AML-193 (cell line): ENCODE results near the gene TASP1.
A peak's percentile ranks its signal among the peaks of the same experiment; 100 is the strongest.
"Not testable (repeated sequence)": the region's sequence is repeated elsewhere in the genome, so short reads cannot be mapped to it uniquely, and the experiment has no call there.

ENCODE experiments used
- DNase-seq, 2 experiments: peaks; one replicate each; lab custom pipeline; 2025; lab: John Stamatoyannopoulos, UW

The TASP1 gene, protein sequence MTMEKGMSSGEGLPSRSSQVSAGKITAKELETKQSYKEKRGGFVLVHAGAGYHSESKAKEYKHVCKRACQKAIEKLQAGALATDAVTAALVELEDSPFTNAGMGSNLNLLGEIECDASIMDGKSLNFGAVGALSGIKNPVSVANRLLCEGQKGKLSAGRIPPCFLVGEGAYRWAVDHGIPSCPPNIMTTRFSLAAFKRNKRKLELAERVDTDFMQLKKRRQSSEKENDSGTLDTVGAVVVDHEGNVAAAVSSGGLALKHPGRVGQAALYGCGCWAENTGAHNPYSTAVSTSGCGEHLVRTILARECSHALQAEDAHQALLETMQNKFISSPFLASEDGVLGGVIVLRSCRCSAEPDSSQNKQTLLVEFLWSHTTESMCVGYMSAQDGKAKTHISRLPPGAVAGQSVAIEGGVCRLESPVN

GRCh38 chr20:13638496-13639149 lies at the start of gene TASP1:
TSS of gene TASP1 (minus strand) at chr20:13638932. CDS start at chr20:13630078, 8,854 bp downstream.
- DNase-seq = peak; percentile 86 to 89

DNA sequence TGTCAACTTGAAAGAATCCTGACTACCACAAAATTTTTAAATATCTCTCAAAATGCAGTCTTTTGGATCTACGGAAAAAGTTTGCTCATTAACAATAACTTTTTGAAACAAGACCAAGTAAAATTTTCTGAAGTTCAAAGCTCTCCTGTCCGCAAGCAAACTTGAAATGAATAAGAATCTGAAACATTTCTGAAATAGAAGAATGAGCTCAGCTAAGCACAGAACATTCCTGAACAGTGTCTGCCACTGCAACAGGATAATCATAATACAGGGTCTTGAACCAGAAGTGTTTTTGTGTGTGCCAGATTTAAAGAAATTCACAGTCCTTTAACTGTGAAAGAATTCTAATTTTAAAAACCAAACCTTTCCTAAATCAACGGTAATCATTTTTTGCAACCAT lies 49.1 kb upstream of the TASP1 start:
- DNase-seq = no peak

DNA sequence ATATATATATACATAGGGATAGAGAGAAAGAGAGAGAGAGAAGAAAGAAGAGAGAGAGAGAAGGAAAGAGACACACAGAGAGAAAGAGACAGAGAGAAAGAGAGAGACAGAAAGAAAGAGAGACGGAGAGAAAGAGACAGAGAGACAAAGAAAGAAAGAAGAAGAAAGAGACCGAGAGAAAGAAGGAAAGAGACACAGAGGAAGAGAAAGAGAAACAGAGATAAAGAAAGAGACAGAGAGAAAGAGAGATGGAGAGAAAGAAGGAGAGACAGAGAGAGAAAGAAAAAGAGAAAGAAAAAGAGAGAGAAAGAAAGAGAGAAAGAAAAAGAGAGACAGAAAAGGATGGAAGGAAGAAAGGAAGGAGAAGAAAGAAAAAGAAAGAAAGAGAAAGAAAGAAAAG lies 46.9 kb upstream of the TASP1 start:
- no peak for DNase-seq

DNA sequence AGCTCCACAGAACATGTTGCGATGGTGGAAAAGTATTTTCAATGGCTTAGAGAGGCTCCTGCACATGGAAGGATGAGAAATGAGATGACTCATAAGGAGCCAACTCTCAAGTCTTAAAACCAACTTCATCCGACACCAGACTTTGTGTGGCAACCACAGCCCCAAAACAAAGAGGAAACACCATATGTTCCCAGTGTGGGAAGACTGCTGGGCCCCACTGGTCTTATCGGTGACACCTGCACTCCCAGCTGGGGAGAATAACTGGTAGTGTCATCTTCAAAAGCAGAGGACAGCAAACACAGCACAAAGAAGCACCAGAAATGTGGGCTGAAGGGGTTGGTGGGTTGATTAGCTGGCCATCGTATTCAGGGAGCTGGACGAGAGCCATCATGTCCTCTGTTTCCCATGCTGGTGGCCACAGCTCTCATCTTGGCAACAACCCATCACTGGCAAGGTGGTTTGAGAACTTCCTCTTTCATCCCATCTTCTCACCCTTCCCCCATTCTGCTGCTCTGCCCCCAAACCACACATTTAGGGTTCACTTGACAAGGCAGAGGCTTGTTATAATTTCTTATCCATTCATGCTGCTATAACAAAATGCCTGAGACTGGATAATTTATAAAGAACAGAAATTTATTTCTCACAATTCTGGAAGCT lies 46.0 kb upstream of the TASP1 start:
- no peak for DNase-seq

GRCh38 chr20:13683833-13684232 lies 45.1 kb upstream of the TASP1 start:
- no peak for DNase-seq

- DNase-seq = no peak
These were observed 42.8 kb upstream of the TASP1 start for GRCh38 chr20:13681248-13682125.

- DNase-seq = no peak
These were observed 40.2 kb upstream of the TASP1 start for GRCh38 chr20:13678944-13679343.

- DNase-seq = no peak
These were observed 38.5 kb upstream of the TASP1 start for GRCh38 chr20:13677241-13677640.

DNA sequence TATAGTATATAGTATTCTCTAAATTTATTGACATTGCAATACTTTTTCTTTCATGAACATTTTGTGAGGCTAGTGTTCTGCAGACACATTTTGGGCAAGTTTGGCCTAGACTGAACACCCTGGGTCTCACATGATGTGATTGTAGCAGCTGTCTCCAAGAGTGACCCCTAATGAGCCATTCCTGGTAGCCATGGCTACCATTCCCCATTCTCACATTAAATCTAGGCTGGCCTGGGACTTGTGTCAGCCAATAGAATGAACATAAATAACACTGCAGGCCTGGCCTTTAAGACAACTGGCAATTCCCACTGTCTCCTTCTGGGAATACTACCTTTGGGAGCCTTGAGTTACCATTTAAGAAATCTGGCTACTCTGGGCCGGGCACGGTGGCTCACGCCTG lies 38.0 kb upstream of the TASP1 start:
- no peak for DNase-seq

- no peak for DNase-seq
These were observed 34.0 kb upstream of the TASP1 start for GRCh38 chr20:13672690-13673089.

DNA sequence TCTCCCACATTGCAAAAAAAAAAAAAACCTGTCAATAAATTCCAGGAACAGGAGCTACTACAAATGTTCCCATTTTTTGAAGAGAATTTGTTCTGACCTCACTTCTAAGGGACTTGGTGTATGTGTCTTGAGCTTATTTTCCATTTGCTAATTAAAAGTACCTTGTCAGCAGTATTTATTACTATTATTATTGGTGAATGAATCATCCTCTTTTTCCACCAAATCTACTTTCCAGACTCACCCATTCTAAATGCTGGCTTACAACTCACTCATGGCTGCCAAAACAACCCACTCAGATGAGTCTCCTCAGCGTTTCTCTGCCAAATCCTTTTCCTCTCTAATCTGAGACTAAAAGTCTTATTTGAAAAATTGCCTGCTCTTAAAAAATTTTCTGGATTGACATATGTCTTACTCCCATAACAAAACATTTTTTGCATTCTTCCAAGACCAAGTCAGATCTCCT lies 33.2 kb upstream of the TASP1 start:
- no peak for DNase-seq

GRCh38 chr20:13671512-13671911 lies 32.8 kb upstream of the TASP1 start:
- no peak for DNase-seq

DNA sequence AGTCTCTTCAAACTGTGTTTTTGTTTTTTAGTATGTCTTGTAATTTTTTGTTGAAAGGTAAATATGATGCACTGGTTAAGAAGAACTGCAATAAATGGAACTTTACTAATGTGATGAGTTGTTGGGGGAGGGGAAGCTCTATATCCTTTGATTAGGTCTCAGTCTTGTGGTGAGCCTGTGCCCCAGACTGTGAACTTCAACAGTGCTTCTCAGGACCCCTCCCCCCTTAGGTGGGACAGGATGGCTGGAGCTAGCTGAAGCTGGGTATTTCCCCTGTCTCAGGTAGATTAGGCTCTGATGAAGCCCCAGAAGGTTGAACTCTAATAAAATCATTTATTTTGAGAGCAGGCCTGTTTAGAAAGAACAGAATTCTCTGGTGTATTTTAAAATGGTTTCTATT lies 31.4 kb upstream of the TASP1 start:
- no peak for DNase-seq

DNA sequence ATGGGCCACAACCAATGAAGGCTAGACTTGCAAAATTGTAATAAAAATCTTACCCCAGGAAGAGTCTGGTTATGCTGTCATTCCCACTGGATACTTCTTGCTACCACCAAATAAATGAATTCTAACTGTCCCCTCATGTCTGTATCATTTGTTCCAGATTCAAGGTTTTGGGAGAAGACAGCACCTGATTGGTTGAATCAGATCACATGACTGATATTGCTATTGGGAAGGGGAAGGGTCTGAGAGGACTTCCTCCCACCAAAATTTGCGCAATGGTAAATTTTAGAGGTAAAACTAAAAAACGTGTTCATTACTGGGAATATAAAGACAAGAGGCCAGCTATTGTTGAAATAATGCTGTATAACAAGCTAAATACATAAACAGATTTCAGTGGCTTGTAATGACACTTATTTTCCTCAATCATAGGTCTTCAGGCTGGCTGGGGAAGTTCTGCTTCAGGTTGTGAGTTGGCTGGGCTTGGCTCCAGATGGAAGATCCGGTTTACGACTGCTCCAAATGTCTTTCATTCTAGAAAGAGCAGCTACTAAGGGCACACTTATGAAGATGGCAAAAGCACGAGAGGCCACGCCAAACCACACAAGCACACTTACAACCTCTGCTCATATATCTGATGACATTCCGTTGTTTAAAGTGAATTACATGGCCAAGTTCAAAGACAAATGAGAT lies 27.1 kb upstream of the TASP1 start:
- DNase-seq = no peak

- no peak for DNase-seq
These were observed 22.4 kb upstream of the TASP1 start for GRCh38 chr20:13661070-13661685.

- DNase-seq = no peak
These were observed 20.6 kb upstream of the TASP1 start for GRCh38 chr20:13659288-13659687.

DNA sequence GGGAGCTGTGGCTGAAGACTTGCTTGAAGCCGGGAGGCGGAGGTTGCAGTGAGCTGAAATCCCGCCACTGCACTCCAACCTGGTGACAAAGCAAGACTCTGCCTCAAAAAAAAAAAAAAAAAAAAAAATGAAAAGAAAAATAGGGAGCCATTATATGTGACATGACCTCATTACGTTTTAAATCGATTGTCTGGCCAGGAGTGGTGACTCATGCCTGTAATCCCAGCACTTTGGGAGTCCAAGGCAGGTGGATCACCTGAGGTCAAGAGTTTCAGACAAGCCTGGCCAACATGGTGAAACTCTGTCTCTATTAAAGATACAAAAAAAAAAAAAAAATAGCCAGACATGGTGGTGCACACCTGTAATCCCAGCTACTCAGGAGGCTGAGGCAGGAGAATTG lies 19.3 kb upstream of the TASP1 start:
- DNase-seq = not testable (repeated sequence)

- no peak for DNase-seq
These were observed 18.1 kb upstream of the TASP1 start for GRCh38 chr20:13656721-13657368.

- no peak for DNase-seq
These were observed 15.8 kb upstream of the TASP1 start for GRCh38 chr20:13654463-13655023.

DNA sequence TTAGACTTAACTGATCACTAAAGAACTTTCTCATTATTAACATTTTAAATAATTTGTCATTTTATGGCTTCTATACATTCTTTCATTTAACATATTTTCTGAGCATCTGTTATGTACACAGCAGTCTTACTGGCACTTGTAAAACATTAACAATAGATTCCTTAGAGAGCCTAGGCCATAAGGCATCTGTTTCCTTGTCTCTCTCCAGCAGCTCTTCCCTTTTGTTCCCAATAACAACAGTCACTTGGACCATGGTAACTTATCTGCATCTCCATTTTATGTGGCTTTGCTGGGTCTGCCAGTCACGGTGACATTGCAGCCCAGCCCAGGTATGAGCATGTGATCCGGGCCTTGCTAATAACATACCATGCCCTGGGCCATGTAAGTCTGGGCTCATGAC lies 11.7 kb upstream of the TASP1 start:
- no peak for DNase-seq
